LNCaP clone FGC (cell line): ENCODE results near the gene PNPT1.
A peak's percentile ranks its signal among the peaks of the same experiment; 100 is the strongest.

Experiments used
- DNase-seq: peaks from one replicate; pipeline ENCODE4 v3.0.0-alpha.2; 2011; ENCODE audit warnings: low read depth
- H3K4me3 ChIP-seq: 2 replicates; pipeline ENCODE4 v1.5.1; 2011; ENCODE audit warnings: mild to moderate bottlenecking, low read depth, low read length, control low read depth
- CTCF ChIP-seq: IDR thresholded peaks from 2 replicates; pipeline ENCODE4 v1.5.1; 2012; ENCODE audit warnings: mild to moderate bottlenecking; ENCODE audit not compliant: control insufficient read depth, insufficient read depth; ENCODE audit errors: extremely low read depth

Gene PNPT1

GRCh38 chr2:55618275-55619055 lies 75.2 kb downstream of the PNPT1 start:
- no peak for DNase-seq
- peak overlapping the region; percentile 76 for H3K4me3 ChIP-seq
- no peak for TF ChIP-seq CTCF

GRCh38 chr2:55618025-55618274 lies 75.7 kb downstream of the PNPT1 start:
- H3K4me3 ChIP-seq, result peak overlapping the region; percentile 76
- DNase-seq, result no peak
- no peak for TF ChIP-seq CTCF

GRCh38 chr2:55617175-55618024 lies 76.2 kb downstream of the PNPT1 start, which contains the start of gene PPP4R3B:
Gene PPP4R3B, minus strand, starts transcription at chr2:55617622. Its CDS starts 337 bp downstream, at chr2:55617285.
- peak; percentile 92 for DNase-seq
- 0 out of 2 replicates have a peak, but pooled peaks have one; percentile 3 for TF ChIP-seq CTCF
- peak within 1 kb of the TSS; percentile 93 for H3K4me3 ChIP-seq

- H3K4me3 ChIP-seq, result peak overlapping the region; percentile 93
- TF ChIP-seq CTCF, result no peak
- DNase-seq, result no peak
These were observed 77.0 kb downstream of the PNPT1 start for GRCh38 chr2:55616551-55617174.

GRCh38 chr2:55611997-55612396 lies 81.6 kb downstream of the PNPT1 start:
- TF ChIP-seq CTCF, result no peak
- H3K4me3 ChIP-seq, result no peak overlapping the region
- no peak for DNase-seq

- TF ChIP-seq CTCF, result no peak
- no peak overlapping the region for H3K4me3 ChIP-seq
- no peak for DNase-seq
These were observed 82.5 kb downstream of the PNPT1 start for GRCh38 chr2:55610954-55611743.
